GF-D8 (cell line): Measurements from ENCODE around the gene GABRG1.

Experiments
- DNase-seq: peaks from one replicate; lab custom pipeline; 2025; lab: John Stamatoyannopoulos, UW

The GABRG1 gene

DNA sequence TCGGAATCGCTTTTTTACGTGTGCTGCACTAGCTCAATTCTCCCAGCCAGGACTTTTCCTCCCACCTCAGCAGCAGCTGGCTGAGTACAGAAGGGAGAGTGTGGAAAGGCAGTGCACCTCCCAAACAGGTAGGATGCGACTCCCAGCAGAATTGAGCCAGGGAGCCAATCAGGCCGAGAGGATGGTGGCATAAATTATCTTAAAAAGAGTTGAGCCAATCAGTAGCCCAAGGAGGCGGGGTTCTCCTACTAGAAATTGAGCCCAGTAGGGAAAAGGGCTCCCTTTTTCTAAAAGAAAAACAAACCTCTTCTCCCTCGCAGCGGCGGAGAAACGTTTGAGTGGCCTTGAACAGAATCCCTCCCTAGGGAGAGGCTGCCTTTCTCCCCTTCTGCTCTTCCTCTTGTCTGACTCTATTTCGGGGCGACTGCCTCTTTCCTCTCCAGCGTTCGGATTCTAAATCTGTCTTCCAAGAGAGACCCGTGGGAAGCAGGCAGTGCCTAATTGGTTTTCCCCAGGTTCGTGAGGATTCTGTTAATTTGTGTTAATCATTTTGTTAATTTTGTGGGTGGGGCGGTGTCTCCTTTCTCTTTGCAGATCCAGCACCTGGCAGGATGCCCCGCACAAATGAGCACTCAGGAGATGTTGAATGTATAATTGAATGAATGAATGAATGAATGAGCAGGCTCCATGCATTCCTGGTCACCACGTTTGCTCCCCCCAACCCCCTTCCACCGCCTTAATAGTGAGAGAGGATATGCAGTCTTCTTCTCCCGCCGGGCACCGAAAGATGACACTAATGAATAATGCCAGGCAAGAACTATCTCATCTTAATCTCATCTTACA lies at the start of gene GABRG1:
Gene GABRG1, minus strand, starts transcription at position 142 of the 843 bp plus-strand sequence. Its CDS starts 141 bp downstream, at position 1.
- DNase-seq = no peak

DNA sequence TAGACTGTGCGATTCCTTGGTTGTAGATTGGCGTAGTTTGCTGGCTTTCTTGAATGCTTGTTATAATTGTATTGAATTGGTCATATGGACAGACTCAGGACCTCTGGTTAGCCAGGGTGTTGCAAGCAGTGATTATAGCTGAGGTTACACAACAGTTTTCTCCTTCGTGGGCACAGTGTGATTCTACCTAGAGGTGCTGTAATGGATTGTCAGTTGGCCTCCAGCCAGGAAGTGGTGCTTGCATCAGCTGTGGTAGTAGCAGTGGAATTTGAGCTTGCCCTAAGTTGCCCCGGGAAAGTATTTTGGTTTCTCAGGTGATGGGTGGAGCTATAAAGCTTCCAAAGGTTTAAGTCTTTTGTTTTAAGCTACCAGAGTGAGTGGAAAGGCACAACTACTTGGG lies 23.1 kb upstream of the GABRG1 start:
- DNase-seq = no peak

DNA sequence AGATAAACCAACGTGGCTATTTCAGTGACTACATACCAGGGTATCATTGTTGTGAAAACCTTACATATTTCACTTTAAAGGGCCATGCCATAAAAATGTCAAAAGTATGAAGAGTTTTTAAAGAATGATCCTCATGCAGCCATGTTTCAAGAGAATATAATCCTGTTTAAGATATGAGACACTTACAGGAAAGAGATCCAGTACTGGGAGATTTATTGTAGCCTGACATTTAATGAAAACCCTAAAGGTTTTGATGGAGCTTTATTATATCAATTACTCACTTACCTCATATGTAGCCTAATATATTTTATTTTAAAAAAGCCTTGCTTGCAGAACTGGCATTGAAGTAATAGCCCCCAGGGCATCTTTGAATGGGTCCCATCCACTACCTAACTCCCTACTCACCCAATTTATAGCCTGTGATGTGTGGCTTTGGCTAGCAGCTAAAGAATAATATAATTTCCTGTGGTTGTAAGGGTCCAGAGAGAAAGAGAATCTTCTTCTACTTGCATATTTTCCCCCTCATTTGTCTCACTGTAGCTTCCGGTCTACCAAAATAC lies 7.7 kb upstream of the GABRG1 start:
- no peak for DNase-seq

DNA sequence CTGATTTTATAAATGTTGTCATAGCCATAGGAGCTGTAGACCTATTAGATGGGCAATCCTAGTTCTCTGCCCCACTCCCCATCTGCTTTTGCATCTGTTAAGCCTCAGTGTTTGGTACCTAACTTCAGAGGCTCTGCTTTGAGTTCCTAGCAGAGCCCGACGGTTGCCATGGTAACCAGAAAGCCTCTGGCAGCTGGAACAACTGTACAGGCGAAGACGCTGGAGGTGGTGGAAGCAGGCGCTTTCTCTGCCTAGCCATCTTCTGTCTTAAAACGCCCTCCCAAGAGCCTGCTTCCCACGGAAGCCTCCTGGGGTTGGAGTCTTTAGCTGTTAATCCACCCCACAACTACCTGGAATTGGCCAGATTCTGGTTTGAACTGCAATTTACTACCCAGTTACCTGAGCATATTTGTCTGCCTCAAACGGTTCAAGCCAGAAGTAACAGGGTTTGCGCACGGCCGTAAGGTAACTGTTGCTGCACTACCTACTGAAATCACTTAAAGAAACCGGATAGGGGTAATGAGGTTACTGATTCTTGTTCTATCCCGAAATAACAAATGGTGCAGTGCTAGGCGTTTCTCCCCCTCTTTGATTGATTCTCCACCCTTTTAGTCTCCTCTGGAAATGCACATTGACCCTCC lies 1.0 kb upstream of the GABRG1 start:
- no peak for DNase-seq

DNA sequence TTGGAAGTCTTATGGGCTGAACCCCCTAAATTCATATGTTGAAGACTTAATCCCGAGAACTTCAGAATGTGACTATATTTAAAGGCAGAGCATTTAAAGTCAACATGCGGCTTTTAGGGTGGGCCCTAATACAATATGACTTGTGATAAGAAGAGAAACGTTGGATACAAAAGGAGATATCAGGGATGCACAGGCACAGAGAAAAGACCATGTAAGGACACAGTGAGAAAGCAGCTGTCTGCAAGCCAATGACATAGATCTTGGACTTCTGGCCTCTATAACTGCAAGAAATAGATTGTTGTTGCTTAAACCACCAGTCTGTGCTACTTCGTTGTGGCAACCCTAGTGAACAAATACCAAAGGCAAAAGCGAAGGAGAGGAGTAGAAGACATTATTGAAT lies 42.2 kb downstream of the GABRG1 start:
- DNase-seq = no peak

DNA sequence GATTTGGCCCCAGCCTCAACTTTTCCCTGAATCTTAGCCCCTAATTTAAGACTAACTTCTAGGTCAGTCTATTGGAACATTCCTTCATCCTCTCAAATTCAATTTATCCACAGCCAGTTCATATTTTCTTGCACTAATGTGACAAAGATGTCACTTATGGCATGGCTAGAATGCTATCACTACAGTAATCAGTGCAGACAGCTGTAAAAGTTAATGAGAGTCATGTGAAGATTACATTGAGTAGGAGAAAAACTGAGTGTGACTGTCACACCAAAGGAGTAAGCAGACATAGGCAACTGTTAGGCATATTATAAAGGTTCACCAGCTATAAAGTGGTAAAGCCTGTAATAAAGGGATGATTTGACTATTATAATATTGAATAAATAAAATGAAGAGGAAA lies 42.6 kb downstream of the GABRG1 start:
- DNase-seq = no peak

DNA sequence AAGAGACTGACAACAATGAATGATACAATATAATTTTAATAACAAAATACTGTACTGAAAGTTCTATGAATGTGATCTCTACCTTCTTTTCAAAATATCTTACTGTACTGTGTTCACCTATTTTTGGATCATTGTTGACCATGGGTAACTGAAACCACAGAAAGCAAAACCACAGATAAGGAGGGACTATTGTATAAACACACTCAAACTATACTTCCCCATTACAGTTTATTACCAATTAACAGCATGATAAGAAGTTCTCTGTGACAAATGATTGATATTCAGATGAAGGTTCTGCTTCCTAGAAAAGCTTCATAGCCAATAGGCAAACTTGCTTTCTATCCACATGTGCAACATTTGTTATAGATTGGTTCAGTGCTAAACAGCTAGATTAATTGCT lies 50.1 kb downstream of the GABRG1 start:
- no peak for DNase-seq

DNA sequence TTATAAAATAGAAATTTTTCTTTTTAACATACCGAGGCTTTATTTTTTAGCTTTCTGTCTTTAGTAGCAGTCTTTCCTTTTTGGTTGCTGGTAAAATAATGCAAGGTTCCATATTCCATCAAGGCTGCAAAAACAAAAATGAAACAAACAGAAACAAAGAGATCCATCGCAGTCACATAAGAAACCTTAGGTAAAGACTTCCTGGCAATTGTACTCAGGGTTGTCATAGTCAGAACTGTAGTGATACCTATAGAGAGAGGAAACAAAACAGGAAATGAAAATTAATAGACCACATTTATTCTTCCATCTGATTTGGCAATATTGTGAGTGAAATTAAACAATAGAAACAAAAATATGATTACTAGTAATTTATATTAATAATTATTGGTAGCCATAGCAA lies 72.5 kb downstream of the GABRG1 start:
- DNase-seq = no peak

DNA sequence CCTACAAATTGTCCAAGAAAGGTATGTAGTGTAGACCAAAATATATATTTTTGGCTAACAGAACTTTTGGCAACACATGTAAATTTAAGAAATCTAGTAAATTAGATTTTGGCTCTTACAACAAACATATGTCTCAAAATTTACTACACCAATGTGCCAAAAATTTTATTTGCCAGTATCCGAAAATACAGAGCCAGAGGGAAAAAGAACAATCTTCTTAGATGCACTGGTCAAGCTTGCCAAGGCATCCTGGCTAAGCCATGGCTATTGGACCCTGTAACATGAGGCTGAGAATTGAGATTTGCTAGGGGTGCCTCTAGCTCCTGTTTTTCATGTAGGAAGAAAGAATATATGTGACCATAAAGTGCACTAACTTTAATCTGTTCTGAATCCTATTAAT lies 91.8 kb downstream of the GABRG1 start:
- no peak for DNase-seq

DNA sequence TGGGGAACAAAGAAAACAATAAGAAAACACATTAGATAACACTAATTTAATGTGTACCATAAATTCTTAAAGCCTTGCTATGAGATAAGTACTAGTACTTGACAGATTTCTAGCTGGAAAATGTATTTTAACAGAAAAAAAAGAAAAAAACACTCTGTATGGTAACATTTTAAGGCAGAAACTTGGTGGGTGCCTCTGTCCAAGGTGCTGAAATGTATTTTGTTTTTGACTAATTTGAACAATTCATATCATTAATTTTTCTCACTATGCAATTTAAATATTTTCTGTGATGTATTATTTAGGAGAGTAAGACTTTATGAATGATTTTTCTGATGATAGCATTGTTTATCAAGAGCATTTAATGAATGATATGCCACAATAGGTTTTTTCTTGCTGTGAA lies 107.5 kb downstream of the GABRG1 start:
- DNase-seq = no peak

DNA sequence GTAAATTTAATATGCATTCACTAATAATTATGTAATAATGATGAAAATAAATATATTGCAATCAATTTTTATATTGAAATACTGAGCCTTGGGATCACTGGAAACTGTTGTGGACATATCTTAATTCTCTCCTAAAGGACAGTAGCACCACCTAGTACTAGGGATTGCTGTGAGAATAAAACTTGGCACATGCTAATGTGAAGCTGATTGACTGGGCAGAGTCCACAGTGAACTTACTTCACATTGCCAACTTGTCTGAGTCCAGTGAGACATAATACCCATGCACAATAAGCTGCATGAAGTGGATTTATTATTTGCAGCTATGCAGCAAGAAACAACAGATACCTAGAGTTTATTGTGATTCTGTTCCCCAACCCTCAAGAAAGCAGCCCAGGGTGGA lies 131.1 kb downstream of the GABRG1 start:
- no peak for DNase-seq

DNA sequence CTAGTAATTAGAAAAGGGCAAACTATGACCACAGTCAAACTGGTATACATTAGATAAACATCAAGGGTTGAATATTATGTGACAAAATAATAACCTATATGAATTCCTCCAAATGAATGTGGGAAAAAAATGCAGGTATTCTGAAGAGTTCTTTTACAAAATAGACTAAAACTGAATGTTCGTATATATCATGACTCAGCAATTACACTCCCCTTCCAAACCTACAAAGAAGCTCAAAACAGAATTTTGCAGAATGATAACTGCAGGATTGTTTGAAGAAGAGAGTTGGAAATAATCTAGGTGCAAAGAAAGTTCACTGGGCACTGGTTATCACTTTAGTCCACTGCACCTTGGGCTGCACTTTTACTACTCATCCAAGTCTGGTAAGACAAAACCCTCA lies 134.1 kb downstream of the GABRG1 start:
- no peak for DNase-seq

DNA sequence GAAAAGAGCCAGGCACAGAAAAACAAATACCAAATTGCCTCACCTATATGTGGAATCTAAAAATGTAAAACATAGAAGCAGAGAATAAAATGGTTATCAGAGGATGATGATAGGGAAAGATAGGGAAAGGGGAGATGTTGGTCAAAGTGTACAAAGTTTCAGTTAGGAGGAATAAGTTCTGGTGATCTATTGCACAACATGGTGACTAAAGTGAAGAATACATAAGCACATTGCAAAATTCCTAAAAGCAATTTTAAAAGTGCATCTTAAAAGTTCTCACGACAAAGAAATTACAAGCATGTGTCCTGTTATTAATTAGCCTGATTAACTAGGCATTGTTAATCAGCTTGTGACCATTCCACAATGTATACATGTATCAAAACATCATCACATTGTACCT lies 136.0 kb downstream of the GABRG1 start:
- DNase-seq = no peak
